HL-60/S4 (cell line): Measurements from ENCODE around the gene LRSAM1.

Experiments used
- in situ Hi-C: fragments of 300-500 bp; cut with MboI; formaldehyde crosslinking; loops from 2 replicates; pipeline ENCODE4 v1.14.3; 2022; ENCODE audit warnings: low sequenced_read_pairs

LRSAM1 gene

GRCh38 chr9:127494304-127494702, 43.0 kb downstream of the LRSAM1 start:
- in situ Hi-C loops: loop anchor here (10.0 kb wide), 1 partner anchor 430 kb away; no protein-coding TSS in a partner anchor

- in situ Hi-C loops: loop anchor here (10.0 kb wide), 1 partner anchor 429 kb away; no protein-coding TSS in a partner anchor
These were observed 44.7 kb downstream of the LRSAM1 start for GRCh38 chr9:127495884-127496555.

- in situ Hi-C loops: loop anchor here (10.0 kb wide), 1 partner anchor 428 kb away; no protein-coding TSS in a partner anchor
These were observed 45.7 kb downstream of the LRSAM1 start for GRCh38 chr9:127496974-127497373.

- in situ Hi-C loops: loop anchor here (10.0 kb wide), 1 partner anchor 427 kb away; no protein-coding TSS in a partner anchor
These were observed 46.5 kb downstream of the LRSAM1 start for GRCh38 chr9:127497656-127498290.

GRCh38 chr9:127498298-127498697, 47.0 kb downstream of the LRSAM1 start:
- in situ Hi-C loops: loop anchor here (10.0 kb wide), 1 partner anchor 427 kb away; no protein-coding TSS in a partner anchor

GRCh38 chr9:127500399-127500798, 49.1 kb downstream of the LRSAM1 start:
- in situ Hi-C loops: loop anchor here (5.0 to 10.0 kb wide), 2 partner anchors 82 to 234 kb away; partner anchors contain the start of gene TOR2A

- in situ Hi-C loops: loop anchor here (5.0 to 10.0 kb wide), 2 partner anchors 81 to 234 kb away; partner anchors contain the start of gene TOR2A
These were observed 49.6 kb downstream of the LRSAM1 start for GRCh38 chr9:127500862-127501261.

- in situ Hi-C loops: loop anchor here (5.0 to 10.0 kb wide), 2 partner anchors 80 to 233 kb away; partner anchors contain the start of gene TOR2A
These were observed 50.6 kb downstream of the LRSAM1 start for GRCh38 chr9:127501821-127502343.

GRCh38 chr9:127502706-127503378, 51.5 kb downstream of the LRSAM1 start:
- in situ Hi-C loops: loop anchor here (5.0 to 10.0 kb wide), 2 partner anchors 79 to 232 kb away; partner anchors contain the start of gene TOR2A

GRCh38 chr9:127503379-127503921, 52.1 kb downstream of the LRSAM1 start:
- in situ Hi-C loops: loop anchor here (5.0 to 10.0 kb wide), 2 partner anchors 79 to 231 kb away; partner anchors contain the start of gene TOR2A

GRCh38 chr9:127503947-127504886, 52.9 kb downstream of the LRSAM1 start:
- in situ Hi-C loops: loop anchor here (5.0 to 10.0 kb wide), 2 partner anchors 78 to 231 kb away; partner anchors contain the start of gene TOR2A

- in situ Hi-C loops: loop anchor here (5.0 to 10.0 kb wide), 2 partner anchors 77 to 230 kb away; partner anchors contain the start of gene TOR2A
These were observed 53.6 kb downstream of the LRSAM1 start for GRCh38 chr9:127504887-127505251.

GRCh38 chr9:127505396-127506116, 54.2 kb downstream of the LRSAM1 start:
- in situ Hi-C loops: loop anchor here (10.0 kb wide), 1 partner anchor 229 kb away; the partner anchor contains the start of gene TOR2A

- in situ Hi-C loops: loop anchor here (10.0 kb wide), 1 partner anchor 229 kb away; the partner anchor contains the start of gene TOR2A
These were observed 55.0 kb downstream of the LRSAM1 start for GRCh38 chr9:127506117-127506813.

GRCh38 chr9:127506814-127507750, 55.8 kb downstream of the LRSAM1 start:
- in situ Hi-C loops: loop anchor here (10.0 kb wide), 1 partner anchor 228 kb away; the partner anchor contains the start of gene TOR2A

GRCh38 chr9:127507751-127508648, 56.7 kb downstream of the LRSAM1 start:
- in situ Hi-C loops: loop anchor here (10.0 kb wide), 1 partner anchor 227 kb away; the partner anchor contains the start of gene TOR2A
